Mesendoderm (in vitro differentiated cells): ENCODE measurements around the gene KDM1B.

Experiments used
- DNase-seq: peaks from one replicate; pipeline ENCODE4 v3.0.0; 2013
- H2AK5ac ChIP-seq: 2 replicates; pipeline ENCODE4 v1.6.1; 2013; ENCODE audit warnings: low read length, inconsistent platforms
- H2BK120ac ChIP-seq: 2 replicates; pipeline ENCODE4 v1.6.1; 2013; ENCODE audit warnings: low read depth, mild to moderate bottlenecking, low read length, moderate library complexity, mixed read lengths
- H2BK15ac ChIP-seq: replicated peaks from 2 replicates; pipeline ENCODE4 v1.6.1; 2013; ENCODE audit warnings: low read depth, mild to moderate bottlenecking, moderate library complexity
- H2BK5ac ChIP-seq: 2 replicates; pipeline ENCODE4 v1.6.1; 2013; ENCODE audit warnings: low read length, inconsistent platforms
- H3K18ac ChIP-seq: 2 replicates; pipeline ENCODE4 v1.6.1; 2013; ENCODE audit warnings: mild to moderate bottlenecking, low read length, mixed read lengths
- H3K23ac ChIP-seq: one replicate; pipeline ENCODE4 v1.6.1; 2013; ENCODE audit warnings: low read length
- H3K27ac ChIP-seq: 2 replicates; pipeline ENCODE4 v1.5.1; 2013; ENCODE audit warnings: low read depth, mild to moderate bottlenecking, inconsistent platforms, low read length, moderate library complexity
- H3K27me3 ChIP-seq: 2 replicates; pipeline ENCODE4 v1.6.1; 2013; ENCODE audit warnings: low read length, control low read depth, mild to moderate bottlenecking, inconsistent platforms; ENCODE audit not compliant: insufficient read depth, poor library complexity
- H3K36me3 ChIP-seq: 2 replicates; pipeline ENCODE4 v1.6.1; 2013; ENCODE audit warnings: low read length, inconsistent platforms; ENCODE audit not compliant: control insufficient read depth, insufficient read depth
- H3K4ac ChIP-seq: one replicate; pipeline ENCODE4 v1.6.1; 2013; ENCODE audit warnings: low read depth, mild to moderate bottlenecking, low read length, moderate library complexity
- H3K4me1 ChIP-seq: 2 replicates; pipeline ENCODE4 v1.6.1; 2013; ENCODE audit warnings: low read depth, low read length, inconsistent platforms; ENCODE audit not compliant: control insufficient read depth
- H3K4me2 ChIP-seq: 2 replicates; pipeline ENCODE4 v1.6.1; 2013; ENCODE audit warnings: low read length
- H3K4me3 ChIP-seq: 2 replicates; pipeline ENCODE4 v1.5.1; 2013; ENCODE audit warnings: mild to moderate bottlenecking, low read length
- H3K56ac ChIP-seq: one replicate; pipeline ENCODE4 v1.6.1; 2013; ENCODE audit warnings: low read length
- H3K79me1 ChIP-seq: 2 replicates; pipeline ENCODE4 v1.6.1; 2013; ENCODE audit warnings: low read length, inconsistent platforms
- H3K79me2 ChIP-seq: 2 replicates; pipeline ENCODE4 v1.6.1; 2013; ENCODE audit warnings: mild to moderate bottlenecking, low read length; ENCODE audit not compliant: control insufficient read depth, insufficient read depth
- H3K9ac ChIP-seq: 2 replicates; pipeline ENCODE4 v1.6.1; 2013; ENCODE audit warnings: low read length, inconsistent platforms
- H4K5ac ChIP-seq: one replicate; pipeline ENCODE4 v1.6.1; 2013; ENCODE audit warnings: low read length
- H4K8ac ChIP-seq: one replicate; pipeline ENCODE4 v1.6.1; 2013; ENCODE audit warnings: low read depth, mild to moderate bottlenecking, control low read depth, low read length, moderate library complexity
- WGBS: extraction: QIAGEN DNeasy Blood & Tissue Kit; methylation state at CpG from one replicate; pipeline ENCODE4 v1.1.7; 2013; ENCODE audit warnings: low lambda C conversion rate, missing lambda C conversion rate; ENCODE audit not compliant: insufficient coverage; ENCODE audit errors: extremely low coverage; 5-methylcytosine and 5-hydroxymethylcytosine counted together

KDM1B gene

DNA sequence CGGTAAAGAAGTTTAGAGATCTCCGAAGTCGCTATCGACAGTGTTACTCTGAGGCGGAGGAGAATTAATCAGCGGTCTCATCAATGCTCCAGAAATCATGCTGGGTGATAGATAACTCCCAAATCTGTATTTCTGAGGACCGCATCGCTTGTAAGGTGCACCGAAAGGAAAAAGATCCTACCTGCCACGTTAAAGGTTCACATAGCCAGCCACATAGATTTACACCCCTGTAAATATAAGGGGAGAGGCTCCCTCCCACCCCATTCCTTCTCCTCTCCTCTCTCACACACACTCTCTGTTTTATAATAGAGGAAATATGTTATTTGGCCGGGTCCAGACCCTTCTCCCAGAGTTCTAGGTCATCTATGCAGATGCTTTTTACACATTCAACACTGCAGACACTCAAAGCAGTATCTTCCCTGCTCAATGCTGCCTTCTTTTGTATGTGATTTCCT is 109.7 kb downstream of the KDM1B start:
- H3K36me3 ChIP-seq, result no peaks in the 10 kb centered on the region
- H3K23ac ChIP-seq, result no peak overlapping the region
- H2BK5ac ChIP-seq, result no peak overlapping the region
- peak overlapping the region; percentile 96 for H3K4ac ChIP-seq
- no peak overlapping the region for H2BK120ac ChIP-seq
- peaks cover 41% of the 10 kb centered on the region for H3K79me2 ChIP-seq
- peaks cover 5% of the 10 kb centered on the region for H3K4me1 ChIP-seq
- H3K56ac ChIP-seq, result peak overlapping the region; percentile 84
- H3K4me3 ChIP-seq, result peak overlapping the region; percentile 50
- no CpG with 5 or more reads among the region's 11 CpGs for WGBS
- H3K4me2 ChIP-seq, result peak overlapping the region; percentile 63
- peak overlapping the region; percentile 40 for H2AK5ac ChIP-seq
- H3K9ac ChIP-seq, result peak overlapping the region; percentile 77
- no peak for DNase-seq
- peak overlapping the region; percentile 62 for H3K18ac ChIP-seq
- peak overlapping the region; percentile 6 for H4K5ac ChIP-seq
- H3K27me3 ChIP-seq, result no peaks in the 10 kb centered on the region
- H3K79me1 ChIP-seq, result no peaks in the 10 kb centered on the region
- H2BK15ac ChIP-seq, result no peak overlapping the region
- no peak overlapping the region for H4K8ac ChIP-seq
- H3K27ac ChIP-seq, result peak overlapping the region; percentile 57

GRCh38 chr6:18265787-18266522 is 110.7 kb downstream of the KDM1B start:
- DNase-seq, result no peak
- no peak overlapping the region for H2BK15ac ChIP-seq
- no peak overlapping the region for H3K18ac ChIP-seq
- no peak overlapping the region for H3K27ac ChIP-seq
- H3K56ac ChIP-seq, result no peak overlapping the region
- no peak overlapping the region for H4K5ac ChIP-seq
- H3K4me3 ChIP-seq, result no peak overlapping the region
- H2BK120ac ChIP-seq, result no peak overlapping the region
- no peak overlapping the region for H3K4me2 ChIP-seq
- peak overlapping the region; percentile 48 for H3K23ac ChIP-seq
- H2BK5ac ChIP-seq, result no peak overlapping the region
- H3K4me1 ChIP-seq, result peaks cover 5% of the 10 kb centered on the region
- no CpG with 5 or more reads among the region's 14 CpGs for WGBS
- no peaks in the 10 kb centered on the region for H3K27me3 ChIP-seq
- no peak overlapping the region for H4K8ac ChIP-seq
- no peak overlapping the region for H3K4ac ChIP-seq
- peaks cover 31% of the 10 kb centered on the region for H3K79me2 ChIP-seq
- H2AK5ac ChIP-seq, result no peak overlapping the region
- no peak overlapping the region for H3K9ac ChIP-seq
- H3K36me3 ChIP-seq, result no peaks in the 10 kb centered on the region
- H3K79me1 ChIP-seq, result no peaks in the 10 kb centered on the region

DNA sequence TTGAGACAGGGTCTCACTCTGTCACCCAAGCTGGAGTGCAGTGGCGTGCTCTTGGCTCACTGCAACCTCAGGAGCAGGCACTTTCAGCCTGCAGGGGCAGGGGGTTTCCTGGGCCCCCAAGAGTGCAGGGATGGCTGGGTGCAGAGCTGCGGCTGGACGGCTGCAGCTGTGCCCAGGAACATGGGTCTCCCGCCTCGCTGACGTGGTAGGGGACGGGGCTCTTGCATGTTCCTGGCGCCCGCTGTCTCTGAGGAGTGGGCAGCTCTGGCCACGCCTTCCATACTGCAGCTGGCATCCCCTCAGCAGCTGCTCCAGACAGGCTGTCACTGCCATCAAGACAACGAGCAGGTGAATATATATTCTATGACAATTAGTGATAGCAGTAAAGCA is 111.3 kb downstream of the KDM1B start:
- Histone ChIP-seq H3K4ac (no peak overlapping the region), H3K4me2 (no peak overlapping the region), H3K36me3 (no peaks in the 10 kb centered on the region), H2BK120ac (no peak overlapping the region), H4K8ac (no peak overlapping the region), H3K56ac (no peak overlapping the region), H2BK5ac (no peak overlapping the region), H4K5ac (no peak overlapping the region), H3K9ac (no peak overlapping the region), H3K4me1 (peaks cover 4% of the 10 kb centered on the region), H2BK15ac (no peak overlapping the region), H3K27me3 (no peaks in the 10 kb centered on the region), H3K79me1 (no peaks in the 10 kb centered on the region), H2AK5ac (no peak overlapping the region), H3K23ac (no peak overlapping the region), H3K79me2 (peaks cover 25% of the 10 kb centered on the region), H3K18ac (no peak overlapping the region), H3K4me3 (no peak overlapping the region), H3K27ac (no peak overlapping the region)
- WGBS, result no CpG with 5 or more reads among the region's 11 CpGs
- no peak for DNase-seq

- Histone ChIP-seq H3K4me2 (no peak overlapping the region), H2BK15ac (no peak overlapping the region), H4K5ac (no peak overlapping the region), H2AK5ac (no peak overlapping the region), H3K27ac (no peak overlapping the region), H3K27me3 (no peaks in the 10 kb centered on the region), H3K4ac (no peak overlapping the region), H3K79me2 (peaks cover 11% of the 10 kb centered on the region), H3K79me1 (no peaks in the 10 kb centered on the region), H3K36me3 (no peaks in the 10 kb centered on the region), H4K8ac (no peak overlapping the region), H3K4me1 (no peaks in the 10 kb centered on the region), H3K4me3 (no peak overlapping the region), H3K9ac (no peak overlapping the region), H3K23ac (no peak overlapping the region), H3K18ac (no peak overlapping the region), H3K56ac (no peak overlapping the region), H2BK120ac (no peak overlapping the region), H2BK5ac (no peak overlapping the region)
- no peak for DNase-seq
- no CpG with 5 or more reads among the region's 4 CpGs for WGBS
These were observed 112.8 kb downstream of the KDM1B start for GRCh38 chr6:18268066-18268465.

GRCh38 chr6:18269253-18269652 is 114.0 kb downstream of the KDM1B start:
- H3K9ac ChIP-seq, result no peak overlapping the region
- DNase-seq, result no peak
- H2BK120ac ChIP-seq, result no peak overlapping the region
- no peak overlapping the region for H3K4me3 ChIP-seq
- H2AK5ac ChIP-seq, result no peak overlapping the region
- no peak overlapping the region for H3K56ac ChIP-seq
- H3K18ac ChIP-seq, result no peak overlapping the region
- no peak overlapping the region for H3K4me2 ChIP-seq
- no peaks in the 10 kb centered on the region for H3K27me3 ChIP-seq
- no peak overlapping the region for H2BK15ac ChIP-seq
- WGBS, result no CpG with 5 or more reads among the region's 3 CpGs
- no peak overlapping the region for H3K23ac ChIP-seq
- no peaks in the 10 kb centered on the region for H3K79me1 ChIP-seq
- H4K5ac ChIP-seq, result no peak overlapping the region
- no peak overlapping the region for H3K4ac ChIP-seq
- no peaks in the 10 kb centered on the region for H3K4me1 ChIP-seq
- H2BK5ac ChIP-seq, result no peak overlapping the region
- H4K8ac ChIP-seq, result no peak overlapping the region
- H3K79me2 ChIP-seq, result peaks cover under 1% of the 10 kb centered on the region
- no peak overlapping the region for H3K27ac ChIP-seq
- H3K36me3 ChIP-seq, result no peaks in the 10 kb centered on the region

DNA sequence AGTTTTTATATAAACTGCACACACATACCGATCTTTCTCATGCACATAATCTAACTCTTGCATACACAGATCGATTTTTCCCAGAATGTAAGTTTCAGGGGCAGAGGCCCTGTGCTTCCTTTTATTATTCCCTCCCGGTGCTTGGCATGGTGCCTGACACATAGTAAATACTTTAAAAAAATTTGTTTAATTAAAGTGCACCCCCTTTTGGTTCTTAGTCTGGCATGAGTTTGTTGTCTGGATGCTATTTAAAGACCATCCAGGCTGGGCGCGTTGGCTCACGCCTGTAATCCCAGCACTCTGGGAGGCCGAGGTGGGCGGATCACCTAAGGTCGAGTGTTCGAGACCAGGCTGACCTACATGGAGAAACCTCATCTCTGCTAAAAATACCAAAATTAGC is 114.5 kb downstream of the KDM1B start:
- no peaks in the 10 kb centered on the region for H3K4me1 ChIP-seq
- H3K4me3 ChIP-seq, result no peak overlapping the region
- no peak overlapping the region for H3K56ac ChIP-seq
- H2BK15ac ChIP-seq, result no peak overlapping the region
- H3K18ac ChIP-seq, result no peak overlapping the region
- no peaks in the 10 kb centered on the region for H3K79me1 ChIP-seq
- H2AK5ac ChIP-seq, result no peak overlapping the region
- H3K27ac ChIP-seq, result no peak overlapping the region
- H3K4me2 ChIP-seq, result no peak overlapping the region
- H3K27me3 ChIP-seq, result no peaks in the 10 kb centered on the region
- H3K4ac ChIP-seq, result no peak overlapping the region
- no peak overlapping the region for H2BK5ac ChIP-seq
- H3K23ac ChIP-seq, result no peak overlapping the region
- H4K5ac ChIP-seq, result no peak overlapping the region
- H3K79me2 ChIP-seq, result no peaks in the 10 kb centered on the region
- H3K9ac ChIP-seq, result no peak overlapping the region
- no peak overlapping the region for H2BK120ac ChIP-seq
- DNase-seq, result no peak
- WGBS, result no CpG with 5 or more reads among the region's 10 CpGs
- H4K8ac ChIP-seq, result no peak overlapping the region
- H3K36me3 ChIP-seq, result no peaks in the 10 kb centered on the region
